ENCODE results near the gene CEP72.

Gene CEP72

DNA sequence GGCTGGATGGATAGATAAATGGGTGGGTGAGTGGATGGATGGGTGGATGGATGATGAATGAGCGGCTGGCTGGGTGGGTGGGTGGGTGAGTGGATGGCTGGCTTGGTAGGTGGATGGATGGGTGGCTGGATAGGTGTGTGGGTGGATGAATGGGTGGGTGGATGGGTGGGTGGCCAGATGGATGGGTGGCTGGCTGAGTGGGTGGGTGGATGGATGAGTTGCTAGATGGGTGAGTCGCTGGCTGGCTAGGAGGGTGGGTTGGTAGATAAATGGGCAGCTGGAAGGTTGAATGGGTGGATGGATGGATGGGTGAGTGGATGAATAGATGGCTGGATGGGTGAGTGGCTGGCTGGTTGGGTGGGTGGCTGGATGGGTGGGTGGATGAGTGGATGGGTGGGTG is 27.9 kb upstream of the CEP72 start:
- no peak for DNase-seq (ENCODE audit: low read depth)
- TF ChIP-seq CTCF (IDR thresholded peaks at IDR 0.05; ENCODE audit: control insufficient read depth, insufficient read depth, low read depth, low read length, missing control alignments) = no peak

DNA sequence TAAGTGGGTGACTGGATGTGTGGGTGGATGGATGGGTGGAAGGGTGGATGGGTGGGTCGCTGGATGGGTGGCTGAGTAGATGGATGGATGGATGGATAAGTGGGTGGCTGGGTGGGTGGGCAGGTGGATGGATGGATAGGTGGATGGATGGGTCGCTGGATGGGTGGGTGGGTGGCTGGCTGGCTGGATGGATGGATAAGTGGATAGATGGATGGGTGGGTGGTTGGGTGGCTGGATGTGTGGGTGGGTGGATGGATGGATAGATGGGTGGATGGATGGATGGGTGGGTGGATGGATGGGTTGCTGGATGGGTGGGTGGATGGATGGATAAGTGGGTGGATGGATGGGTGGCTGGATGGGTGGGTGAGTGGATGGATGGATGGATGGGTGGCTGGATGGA is 27.3 kb upstream of the CEP72 start:
- no peak for TF ChIP-seq CTCF (IDR thresholded peaks at IDR 0.05; ENCODE audit: control insufficient read depth, insufficient read depth, low read depth, low read length, missing control alignments)
- H3K4me3 ChIP-seq (ENCODE audit: control insufficient read depth, low read depth, low read length) = no peak overlapping the region
- DNase-seq (ENCODE audit: low read depth) = no peak

More for the DNA sequence above, 27.9 kb upstream of the CEP72 start:
- H3K4me3 ChIP-seq (ENCODE audit: control insufficient read depth, low read depth, low read length) = no peak overlapping the region

GRCh38 chr5:585556-585955 is 26.6 kb upstream of the CEP72 start:
- TF ChIP-seq CTCF (IDR thresholded peaks at IDR 0.05; ENCODE audit: control insufficient read depth, insufficient read depth, low read depth, low read length, missing control alignments) = no peak
- DNase-seq (ENCODE audit: low read depth) = no peak
- H3K4me3 ChIP-seq (ENCODE audit: control insufficient read depth, low read depth, low read length) = no peak overlapping the region

DNA sequence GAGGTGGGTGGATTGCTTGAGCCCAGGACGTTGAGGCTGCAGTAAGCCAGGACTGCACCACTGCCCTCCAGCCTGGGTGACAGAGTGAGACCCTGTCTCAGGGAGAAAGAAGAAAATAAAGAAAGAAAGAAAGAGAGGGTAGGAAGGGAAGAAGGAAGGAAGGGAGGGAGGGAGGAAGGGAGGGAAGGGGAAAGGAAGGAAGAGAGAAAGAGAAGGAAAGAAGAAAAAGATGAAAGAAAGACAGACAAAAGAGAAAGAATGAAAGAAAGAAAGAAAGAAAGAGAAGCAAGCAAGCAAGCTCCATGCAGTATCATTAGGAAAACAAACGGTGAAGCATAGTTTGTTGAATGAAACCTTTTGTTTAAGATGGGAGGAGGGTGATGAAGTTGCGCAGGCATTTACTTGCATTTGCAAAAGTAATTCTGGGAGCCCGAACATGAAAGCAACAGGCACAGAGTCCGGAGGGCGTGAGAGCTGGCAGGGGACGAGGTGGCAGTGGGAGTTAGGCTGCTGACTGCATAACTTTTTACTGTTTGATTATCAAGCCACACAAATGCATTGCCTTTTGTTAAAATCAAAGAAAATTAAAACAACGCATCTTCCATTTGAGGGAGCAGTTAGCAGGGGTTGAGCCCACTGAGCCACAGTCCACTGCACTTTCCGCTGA is 26.0 kb upstream of the CEP72 start:
- no peak overlapping the region for H3K4me3 ChIP-seq (ENCODE audit: control insufficient read depth, low read depth, low read length)
- DNase-seq (ENCODE audit: low read depth) = no peak
- no peak for TF ChIP-seq CTCF (IDR thresholded peaks at IDR 0.05; ENCODE audit: control insufficient read depth, insufficient read depth, low read depth, low read length, missing control alignments)

GRCh38 chr5:586751-587285 is 25.3 kb upstream of the CEP72 start:
- TF ChIP-seq CTCF (IDR thresholded peaks at IDR 0.05; ENCODE audit: control insufficient read depth, insufficient read depth, low read depth, low read length, missing control alignments) = no peak
- no peak overlapping the region for H3K4me3 ChIP-seq (ENCODE audit: control insufficient read depth, low read depth, low read length)
- no peak for DNase-seq (ENCODE audit: low read depth)

- no peak overlapping the region for H3K4me3 ChIP-seq (ENCODE audit: control insufficient read depth, low read depth, low read length)
- no peak for DNase-seq (ENCODE audit: low read depth)
- no peak for TF ChIP-seq CTCF (IDR thresholded peaks at IDR 0.05; ENCODE audit: control insufficient read depth, insufficient read depth, low read depth, low read length, missing control alignments)
Measured at GRCh38 chr5:587403-587802, 24.7 kb upstream of the CEP72 start.
